Measurements from ENCODE around the gene NOTCH2.
"Not testable (repeated sequence)": the region's sequence is repeated elsewhere in the genome, so short reads cannot be mapped to it uniquely, and the experiment has no call there.

- TF ChIP-seq CTCF, POLR2AphosphoS5 (IDR thresholded peaks at IDR 0.05): not testable (repeated sequence)
These were observed 405 bp upstream of the NOTCH2 start for GRCh38 chr1:120069920-120070214.

All from breast epithelium (tissue), 3 donors.